Sigmoid colon (tissue), 4 donors: ENCODE results near the gene SGPL1.

Experiments used
- EP300 ChIP-seq, 4 donors: sonication (generic); formaldehyde crosslinking; IDR thresholded peaks; one replicate each; pipeline ENCODE4 v1.6.1; 2017; ENCODE audit warnings: antibody characterized with exemption in 4 of 4
- TF ChIP-seq, protein P1 (sequence below), 4 experiments: fragments of 450-650 bp in 3 of 4; fragments of 200-600 bp in 1 of 4; IDR thresholded peaks; one replicate each; pipeline ENCODE4 v1.5.1; 2016 to 2019; ENCODE audit warnings: antibody characterized with exemption in 4 of 4, mild to moderate bottlenecking in 3 of 4, moderate library complexity in 2 of 4

DNA sequence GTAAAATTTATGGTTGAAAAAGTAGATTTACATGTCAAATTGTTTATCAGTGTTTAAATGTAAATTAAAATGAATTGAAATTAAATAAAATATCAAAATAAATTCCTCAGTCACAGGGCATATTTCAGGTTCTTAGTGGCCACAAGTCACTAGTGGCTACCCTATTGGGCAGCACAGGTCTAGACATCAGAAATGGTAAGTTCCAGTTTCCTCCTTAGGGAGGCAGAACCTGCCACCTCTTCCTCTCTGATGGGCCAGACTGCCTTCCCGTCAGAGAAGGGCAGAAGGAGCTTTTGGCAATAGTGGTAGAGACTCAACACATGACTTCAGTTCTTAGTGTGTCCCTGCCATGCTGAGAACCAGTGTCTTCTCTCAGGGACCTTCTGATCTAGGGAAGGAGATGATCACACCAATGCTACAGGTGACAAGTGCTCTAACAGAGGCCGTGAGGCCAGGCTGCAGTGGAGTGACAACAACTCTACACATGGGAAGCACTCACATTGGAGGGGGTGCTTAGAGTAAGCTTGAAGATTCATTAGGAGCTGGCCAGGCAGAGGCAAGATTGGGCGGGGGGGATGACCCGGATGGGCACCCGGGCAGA, 87.0 kb downstream of the SGPL1 start:
- TF ChIP-seq EP300 (IDR thresholded peaks at IDR 0.05), result no peak
- TF ChIP-seq, protein P1, sequence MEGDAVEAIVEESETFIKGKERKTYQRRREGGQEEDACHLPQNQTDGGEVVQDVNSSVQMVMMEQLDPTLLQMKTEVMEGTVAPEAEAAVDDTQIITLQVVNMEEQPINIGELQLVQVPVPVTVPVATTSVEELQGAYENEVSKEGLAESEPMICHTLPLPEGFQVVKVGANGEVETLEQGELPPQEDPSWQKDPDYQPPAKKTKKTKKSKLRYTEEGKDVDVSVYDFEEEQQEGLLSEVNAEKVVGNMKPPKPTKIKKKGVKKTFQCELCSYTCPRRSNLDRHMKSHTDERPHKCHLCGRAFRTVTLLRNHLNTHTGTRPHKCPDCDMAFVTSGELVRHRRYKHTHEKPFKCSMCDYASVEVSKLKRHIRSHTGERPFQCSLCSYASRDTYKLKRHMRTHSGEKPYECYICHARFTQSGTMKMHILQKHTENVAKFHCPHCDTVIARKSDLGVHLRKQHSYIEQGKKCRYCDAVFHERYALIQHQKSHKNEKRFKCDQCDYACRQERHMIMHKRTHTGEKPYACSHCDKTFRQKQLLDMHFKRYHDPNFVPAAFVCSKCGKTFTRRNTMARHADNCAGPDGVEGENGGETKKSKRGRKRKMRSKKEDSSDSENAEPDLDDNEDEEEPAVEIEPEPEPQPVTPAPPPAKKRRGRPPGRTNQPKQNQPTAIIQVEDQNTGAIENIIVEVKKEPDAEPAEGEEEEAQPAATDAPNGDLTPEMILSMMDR (IDR thresholded peaks at IDR 0.05), result no peak
